Stromal cell of bone marrow (primary cell): Measurements from ENCODE around the gene RASAL2.
"Not testable (repeated sequence)": the region's sequence is repeated elsewhere in the genome, so short reads cannot be mapped to it uniquely, and the experiment has no call there.

Experiments used
- DNase-seq: peaks from one replicate; pipeline ENCODE4 v3.0.0-alpha.2; 2012; ENCODE audit warnings: low read depth

The RASAL2 gene

DNA sequence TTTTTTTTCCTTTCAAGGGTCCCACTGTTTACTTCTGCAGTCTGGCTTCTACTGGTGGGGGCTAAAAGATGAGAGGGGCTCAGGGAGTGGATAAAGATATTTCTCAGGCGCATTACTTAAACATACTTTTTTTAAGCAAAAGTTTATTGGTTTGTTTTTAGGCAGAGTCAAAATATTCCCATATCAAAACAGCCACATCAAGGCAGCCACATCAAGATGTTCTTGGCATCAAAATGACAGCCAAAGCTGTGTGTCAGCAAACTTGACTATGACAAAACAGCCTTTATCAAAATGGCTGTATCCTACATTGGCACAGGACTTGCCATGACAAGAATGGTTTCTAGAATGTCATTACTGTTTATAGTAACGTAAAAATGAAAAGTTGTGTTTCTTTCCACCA, 22.1 kb upstream of the RASAL2 start:
- no peak for DNase-seq

DNA sequence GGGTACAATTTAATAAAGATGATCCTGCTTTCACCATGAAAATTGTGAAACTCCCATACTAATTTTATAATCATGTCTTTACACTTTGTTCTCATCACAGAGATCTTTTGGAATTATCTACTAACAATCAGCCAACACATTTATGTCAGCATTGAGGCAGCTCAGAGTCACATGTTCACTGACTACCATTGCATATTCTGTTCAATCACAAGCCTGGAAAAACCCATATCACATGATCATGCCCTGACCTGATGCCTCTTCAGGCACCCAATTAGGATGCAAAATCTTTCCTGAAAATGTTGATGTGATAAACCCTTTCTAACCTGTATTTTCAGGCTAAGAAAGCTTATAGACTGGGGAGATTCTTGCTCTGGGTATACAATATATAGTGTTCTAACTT, 21.6 kb upstream of the RASAL2 start:
- DNase-seq = no peak

DNA sequence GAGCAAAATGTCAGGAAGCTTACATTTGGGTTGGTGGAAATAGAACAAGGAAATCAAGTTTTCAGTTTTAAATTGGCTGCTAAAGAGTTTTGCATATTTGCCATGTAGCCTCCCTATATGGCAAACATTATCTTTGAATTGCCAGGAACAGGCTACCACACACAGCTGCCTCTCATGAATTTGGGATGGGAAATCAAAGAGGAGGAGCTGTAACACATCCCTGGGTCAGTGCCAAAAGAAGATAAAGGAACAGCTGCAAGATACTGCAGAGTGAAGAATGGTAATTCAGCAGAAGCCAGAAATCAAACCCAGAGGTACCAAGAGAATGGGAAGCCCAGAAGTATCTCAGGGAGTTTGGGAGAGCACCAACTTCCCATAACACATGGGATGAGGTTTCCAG, 18.6 kb upstream of the RASAL2 start:
- DNase-seq = no peak

DNA sequence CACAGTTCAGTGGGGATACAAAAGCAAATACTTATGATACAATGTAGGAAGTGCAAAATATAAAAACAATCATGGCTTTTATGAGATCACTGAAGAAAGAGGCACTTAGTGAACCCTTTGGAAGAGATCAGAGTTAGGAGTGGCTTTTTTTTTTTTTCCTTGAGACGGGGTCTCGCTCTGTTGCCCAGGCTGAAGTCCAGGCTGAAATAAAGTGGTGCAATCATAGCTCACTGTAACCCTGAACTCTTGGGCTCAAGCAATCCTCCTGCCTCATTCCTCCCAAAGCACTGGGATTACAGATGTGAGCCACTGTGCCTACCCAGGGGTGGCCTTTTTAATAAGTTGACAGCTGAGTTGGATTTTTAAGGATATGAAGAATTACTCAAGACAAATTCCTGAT, 17.3 kb upstream of the RASAL2 start:
- no peak for DNase-seq

DNA sequence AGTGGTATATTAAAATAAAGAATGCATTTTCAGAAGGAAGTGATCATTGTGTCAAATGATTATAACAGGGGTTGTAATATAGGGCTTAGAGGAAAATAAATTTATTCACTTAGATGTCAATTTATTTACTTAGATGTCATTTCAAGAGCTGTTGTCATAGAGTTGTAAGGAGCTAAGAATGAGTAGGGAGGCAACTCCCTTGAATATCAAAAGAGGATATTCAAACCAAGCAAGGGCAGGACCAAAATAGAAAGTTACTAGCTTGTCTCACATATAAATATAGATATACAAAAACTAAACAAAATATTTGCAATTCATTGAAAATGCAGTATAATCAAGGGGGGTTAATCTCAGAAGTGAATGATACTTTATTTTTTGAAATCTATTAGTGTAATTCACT, 16.0 kb upstream of the RASAL2 start:
- no peak for DNase-seq

DNA sequence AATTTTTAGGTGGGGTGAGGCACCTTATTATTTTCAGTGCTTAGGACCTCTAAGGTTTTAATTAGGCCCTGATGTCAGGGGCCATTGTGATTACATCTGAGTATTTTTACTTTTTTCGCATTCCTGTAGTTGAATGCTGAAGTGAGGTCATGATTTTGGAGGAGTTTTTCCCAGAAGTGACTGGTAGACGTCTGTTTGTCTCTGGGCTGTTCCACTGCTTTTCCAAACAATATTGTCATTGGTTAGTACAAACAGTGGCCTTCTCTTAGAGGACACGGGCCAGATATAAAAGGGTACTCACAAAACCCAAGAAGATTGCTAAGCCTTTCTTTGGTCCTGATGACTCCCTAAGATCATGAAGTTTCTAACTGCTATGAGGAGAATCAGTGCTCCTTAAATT, 7.6 kb upstream of the RASAL2 start:
- DNase-seq = no peak

DNA sequence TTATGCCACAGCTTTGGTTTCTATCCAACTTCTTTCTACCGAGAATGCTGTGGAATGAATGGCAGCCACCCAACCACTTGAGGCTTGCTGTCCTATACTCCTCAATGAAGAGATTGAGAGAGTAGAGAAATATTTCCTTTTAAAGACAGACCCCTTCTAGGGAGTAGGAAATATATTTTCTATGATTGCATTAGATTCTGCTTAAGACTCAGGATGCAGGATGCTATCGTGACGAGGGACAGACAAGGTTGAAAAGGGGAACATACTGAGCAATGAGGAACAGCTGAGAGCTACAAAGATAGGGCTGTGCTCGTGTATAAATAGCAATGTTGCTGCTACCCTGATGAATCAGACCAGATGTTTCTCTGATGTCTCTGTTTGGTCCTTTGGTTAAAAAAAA, 7.1 kb upstream of the RASAL2 start:
- no peak for DNase-seq

DNA sequence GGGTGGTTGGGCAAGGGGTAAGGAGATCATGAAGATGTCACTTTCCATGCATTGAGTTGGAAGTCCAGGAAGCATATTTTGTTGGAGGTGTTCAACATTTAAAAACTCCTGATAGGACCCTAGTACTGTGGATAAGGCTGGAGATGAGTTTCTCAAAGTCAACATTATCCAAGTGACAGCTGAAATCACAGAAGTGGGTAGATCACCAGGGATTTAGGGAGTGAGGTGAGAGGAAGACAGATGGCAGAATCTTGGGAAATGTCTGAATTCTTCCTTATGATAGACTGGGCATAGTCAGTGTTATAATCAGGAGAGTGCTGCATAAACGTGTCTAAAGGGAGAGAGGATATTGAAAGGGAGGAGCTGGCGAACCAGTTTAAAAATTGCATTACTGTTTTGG, 5.3 kb upstream of the RASAL2 start:
- DNase-seq = no peak

DNA sequence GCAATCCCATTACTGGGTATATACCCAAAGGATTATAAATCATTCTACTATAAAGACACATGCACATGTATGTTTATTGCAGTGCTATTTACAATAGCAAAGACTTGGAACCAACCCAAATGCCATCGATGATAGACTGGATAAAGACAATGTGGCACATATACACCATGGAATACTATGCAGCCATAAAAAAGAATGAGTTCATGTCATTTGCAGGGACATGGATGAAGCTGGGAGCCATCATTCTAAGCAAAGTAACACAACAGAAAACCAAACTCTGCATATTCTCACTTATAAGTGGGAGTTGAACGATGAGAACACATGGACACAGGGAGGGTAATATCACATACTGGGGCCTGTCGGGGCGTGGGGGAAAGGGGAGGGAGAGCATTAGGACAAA, 2.5 kb upstream of the RASAL2 start:
- DNase-seq = not testable (repeated sequence)

DNA sequence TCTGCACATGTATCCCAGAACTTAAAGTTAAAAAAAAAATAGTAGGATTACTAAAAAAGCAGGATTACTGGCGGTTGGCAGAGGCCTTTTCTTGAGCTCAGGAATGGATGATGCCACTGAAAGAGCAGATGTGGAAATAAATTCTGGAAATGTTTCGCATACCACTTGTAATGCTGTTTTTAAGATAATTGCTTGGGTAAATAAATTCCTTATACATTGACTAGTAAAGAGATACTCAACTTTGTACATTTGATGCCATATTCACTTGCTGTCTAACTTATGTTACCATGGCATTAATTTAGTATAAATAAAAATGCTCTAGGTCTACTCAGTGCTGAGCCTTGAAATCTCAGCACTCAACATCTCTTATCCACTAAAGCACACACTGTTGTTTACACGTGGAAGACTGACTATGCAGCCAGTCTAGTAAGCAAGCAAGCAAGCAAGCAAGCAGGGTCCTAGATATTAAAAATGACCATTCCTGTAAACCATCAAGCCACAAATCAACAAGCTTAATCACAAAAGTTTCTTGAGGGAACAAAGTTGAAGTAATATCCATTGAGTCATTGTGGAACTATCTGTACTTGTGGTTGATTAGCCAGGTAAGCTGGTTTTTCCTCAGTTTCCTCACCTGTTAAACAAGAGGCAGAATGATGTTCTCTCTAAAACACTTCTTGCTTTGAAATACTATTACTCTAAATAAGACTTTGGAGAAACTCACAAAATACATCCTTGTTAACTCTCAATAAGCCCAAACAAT, 1.7 kb upstream of the RASAL2 start:
- DNase-seq = no peak

DNA sequence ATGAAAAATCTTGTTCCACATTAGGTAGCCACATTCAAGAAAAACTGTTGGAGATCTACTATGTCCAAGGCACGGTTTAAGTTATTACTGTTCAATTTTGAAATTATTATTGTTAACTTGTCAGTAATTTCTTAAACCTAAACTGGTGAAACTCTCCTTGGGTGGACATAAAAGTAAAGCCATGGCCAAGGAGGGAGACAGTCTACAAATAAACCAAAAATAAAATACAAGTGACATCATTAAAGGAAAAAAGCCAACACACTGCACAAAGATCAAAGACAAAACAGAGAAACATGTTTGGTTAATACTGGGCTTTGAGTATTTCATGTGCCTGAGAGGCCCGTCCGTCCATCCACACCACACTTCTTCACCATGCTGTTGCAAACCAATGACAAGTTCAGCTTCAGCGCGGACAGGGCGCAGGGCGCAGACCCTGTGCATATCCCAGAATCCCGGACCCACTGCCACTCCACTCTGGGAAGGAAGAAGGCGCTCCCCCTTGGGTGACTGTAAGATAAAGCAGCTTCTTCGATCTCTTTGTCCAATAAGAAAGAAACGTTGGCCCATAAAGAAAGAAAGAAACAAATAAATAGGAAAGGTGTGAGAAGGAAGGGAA, 918 bp upstream of the RASAL2 start:
- DNase-seq = no peak

DNA sequence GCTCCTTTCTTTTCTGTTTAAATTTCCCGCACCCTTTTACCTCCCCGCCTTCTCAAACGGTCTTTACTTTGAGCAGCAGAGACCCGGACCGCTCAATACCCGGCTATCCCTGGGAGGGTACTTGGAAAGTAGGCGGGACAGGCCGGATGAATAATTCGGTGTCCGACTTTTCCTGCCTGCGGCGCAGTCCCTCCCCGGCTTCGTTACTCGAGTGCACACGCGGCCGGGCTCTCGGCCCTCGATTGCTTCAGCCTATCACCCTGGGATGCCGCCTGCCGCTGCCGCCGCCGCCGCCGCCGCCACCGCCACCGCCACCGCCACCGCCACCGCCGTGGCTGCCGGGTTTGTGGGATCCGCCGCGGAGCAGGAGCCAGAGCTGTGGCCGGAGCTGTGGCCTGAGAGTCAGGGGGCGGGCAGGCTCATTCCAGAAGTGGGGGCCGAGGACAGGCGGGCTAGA, 382 bp upstream of the RASAL2 start:
- peak; percentile 94 for DNase-seq

DNA sequence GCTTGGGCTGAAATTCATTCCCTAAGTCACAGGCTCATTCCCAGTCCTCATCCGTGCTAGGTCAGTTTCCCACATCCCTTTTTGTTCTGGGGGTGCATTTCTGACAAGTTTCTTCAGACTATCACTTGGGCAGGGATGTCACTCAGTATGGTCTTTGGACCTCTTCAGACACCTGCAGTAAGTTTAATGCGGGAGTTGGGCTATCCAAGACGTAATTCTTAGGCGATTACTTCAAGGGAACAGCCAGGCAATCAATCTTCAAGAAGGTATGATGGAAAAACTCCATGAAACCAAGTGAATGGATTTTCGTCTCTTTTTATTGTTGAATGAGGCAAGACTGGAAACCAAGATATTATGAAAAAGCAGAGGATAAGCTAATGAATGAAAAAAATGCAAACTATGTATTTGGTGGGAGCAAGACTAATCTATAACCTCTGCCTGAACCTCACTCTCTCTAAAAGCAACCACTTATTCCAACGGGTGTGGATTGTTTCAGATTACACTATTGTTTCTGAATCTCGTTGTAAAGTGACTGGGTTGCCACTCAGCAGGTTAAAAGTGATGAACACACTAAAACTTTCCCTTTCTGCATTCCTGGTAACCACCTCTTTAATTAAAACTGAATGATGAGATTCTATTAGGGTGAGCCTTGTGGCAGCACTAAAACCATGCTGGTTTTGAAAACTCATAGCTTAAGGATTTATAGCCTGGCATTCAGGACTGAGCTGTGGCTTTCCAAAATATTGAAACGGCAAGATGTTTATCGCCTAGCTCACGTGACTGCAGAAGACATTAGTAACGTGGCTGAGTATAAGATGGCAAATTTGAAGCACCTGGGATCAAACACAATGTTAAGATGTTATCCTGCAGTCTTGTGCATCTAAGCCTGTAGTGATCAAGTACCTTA, 1.1 kb downstream of the RASAL2 start:
- DNase-seq = no peak

DNA sequence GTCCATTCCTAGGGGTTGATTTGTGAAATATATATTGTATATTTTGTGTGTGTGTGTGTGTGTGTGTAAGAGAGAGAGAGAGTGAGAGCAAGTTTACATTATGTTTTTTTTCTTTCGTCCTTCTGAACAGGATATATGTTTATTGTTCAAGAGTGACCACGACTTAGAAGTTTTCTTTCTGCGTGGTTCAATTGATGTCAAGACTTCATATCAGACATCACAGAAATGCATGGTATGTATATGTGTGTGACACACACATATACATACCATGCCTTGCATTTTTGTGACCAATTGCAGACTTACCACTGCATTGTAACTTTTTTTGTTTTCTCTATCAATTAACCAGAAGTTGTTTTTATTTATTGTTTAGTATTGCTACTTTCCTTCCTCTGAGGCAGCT, 2.5 kb downstream of the RASAL2 start:
- no peak for DNase-seq

DNA sequence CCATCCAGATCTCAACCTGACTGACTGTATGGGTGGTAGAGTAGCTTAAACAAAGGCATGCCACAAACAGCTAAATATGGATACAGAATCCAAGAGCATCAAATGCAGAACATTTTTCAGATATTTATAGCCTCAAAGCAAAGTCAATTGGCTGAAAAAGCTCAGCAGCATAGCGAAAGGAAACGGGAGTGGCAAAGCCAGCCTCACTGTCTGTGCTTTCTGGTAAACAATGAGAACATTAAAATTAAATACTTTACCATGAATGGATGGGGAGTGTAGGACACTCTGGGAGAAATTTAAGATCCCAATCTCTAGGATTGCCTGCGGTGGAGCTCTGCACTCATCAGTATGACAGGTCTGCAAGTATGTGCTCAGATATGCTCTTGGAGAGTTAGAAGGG, 4.4 kb downstream of the RASAL2 start:
- no peak for DNase-seq

DNA sequence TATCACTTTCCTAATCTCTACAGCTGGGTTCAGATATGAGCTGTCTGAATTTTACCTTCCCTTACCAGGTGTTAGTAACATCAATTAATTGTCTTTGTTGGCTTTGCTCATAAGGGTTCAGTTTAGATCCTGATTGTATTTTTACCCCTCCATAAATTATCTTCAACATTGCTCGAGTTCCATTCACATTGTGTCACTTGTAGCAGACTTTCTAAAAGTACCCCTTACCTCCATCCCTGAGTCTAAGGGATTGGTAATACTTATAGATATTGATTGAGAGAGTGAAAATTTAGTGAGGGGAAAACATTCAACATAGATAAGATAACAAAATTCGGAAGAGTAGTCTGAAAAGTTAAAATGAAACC, 7.3 kb downstream of the RASAL2 start:
- no peak for DNase-seq

DNA sequence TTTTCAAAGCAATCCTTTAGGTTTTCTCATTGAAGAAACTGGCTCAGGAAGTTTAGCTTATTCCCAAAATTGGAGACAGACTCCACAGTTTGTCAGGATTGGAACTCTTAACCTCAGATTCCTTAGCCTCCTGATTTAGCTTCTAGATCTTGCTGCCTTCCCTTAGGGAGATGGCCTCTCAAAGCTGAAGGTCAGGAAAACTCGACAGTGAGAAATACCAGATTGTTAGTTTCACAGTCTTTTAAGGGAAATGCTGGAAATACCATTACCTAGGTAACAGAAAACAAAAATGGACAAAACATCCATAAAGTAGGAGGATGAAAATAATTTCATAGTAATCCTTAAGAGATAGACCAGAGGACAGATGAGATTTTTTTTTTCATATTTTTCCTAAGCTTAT, 7.8 kb downstream of the RASAL2 start:
- no peak for DNase-seq

DNA sequence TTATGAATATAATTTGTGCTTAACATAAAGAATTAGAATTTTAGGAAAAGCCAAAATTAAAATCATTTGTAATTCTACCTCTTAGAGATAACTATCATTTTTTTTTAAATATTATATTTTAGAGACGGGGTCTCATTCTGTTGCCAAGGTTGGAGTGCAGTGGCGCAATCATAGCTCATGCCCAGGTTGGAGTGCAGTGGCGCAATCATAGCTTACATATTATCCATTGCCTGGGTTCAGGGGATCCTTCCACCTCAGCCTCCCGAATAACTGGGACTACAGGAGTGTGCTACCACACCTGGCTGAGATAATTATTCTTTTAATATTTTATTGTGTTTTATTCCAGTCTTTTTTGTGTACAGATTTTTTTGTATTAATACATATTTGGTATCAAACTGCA, 8.3 kb downstream of the RASAL2 start:
- no peak for DNase-seq

DNA sequence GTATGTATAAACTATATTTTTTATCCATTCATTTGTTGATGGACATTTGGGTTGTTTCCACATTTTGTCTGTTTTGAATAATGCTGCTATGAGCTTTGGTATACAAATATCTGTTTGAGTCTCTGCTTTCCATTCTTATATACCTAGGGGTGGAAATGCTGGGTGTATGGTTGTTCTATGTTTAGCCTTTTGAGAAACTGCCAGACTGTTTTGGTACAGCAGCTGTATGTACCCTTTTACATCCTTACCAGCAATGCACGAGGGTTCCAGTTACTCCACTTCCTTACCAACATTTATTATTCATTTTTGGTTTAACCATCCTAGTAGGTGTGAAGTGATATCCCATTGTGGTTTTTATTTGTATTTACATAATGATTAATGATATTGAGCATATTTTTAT, 13.9 kb downstream of the RASAL2 start:
- DNase-seq = no peak

DNA sequence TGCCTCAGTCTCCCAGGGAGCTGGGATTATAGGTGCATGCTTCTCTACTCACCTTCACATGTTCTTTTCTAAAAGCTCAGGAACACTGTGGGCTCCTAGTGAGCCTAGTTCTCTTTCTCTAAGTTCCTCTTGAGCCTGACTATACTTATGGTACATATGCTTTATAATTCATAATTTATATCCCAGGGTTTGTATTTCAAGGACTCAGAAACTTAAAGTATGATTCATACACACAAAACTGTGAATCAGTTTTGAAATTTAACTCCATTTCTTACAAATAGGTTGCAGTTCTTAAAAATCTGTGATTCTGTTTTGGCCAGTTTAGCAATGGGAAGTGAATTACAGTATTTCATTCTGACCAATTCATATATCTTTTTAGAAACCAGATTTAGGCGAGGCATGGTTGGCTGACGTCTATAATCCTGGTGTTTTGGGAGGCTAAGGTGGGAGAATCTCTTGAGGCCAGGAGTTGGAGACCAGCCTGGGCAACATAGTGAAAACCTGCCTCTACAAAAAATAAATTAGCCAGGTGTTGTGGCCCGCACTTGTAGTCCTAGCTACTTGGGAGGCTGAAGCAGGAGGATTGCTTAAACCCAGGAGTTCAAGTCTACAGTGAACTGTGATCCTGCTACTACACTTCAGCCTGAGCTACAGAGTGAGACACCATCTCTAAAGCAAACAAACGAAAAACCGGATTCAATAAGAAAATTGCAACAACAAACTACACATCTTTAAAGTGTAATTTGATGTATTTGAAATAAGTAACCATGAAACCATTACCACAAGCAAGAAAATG, 15.6 kb downstream of the RASAL2 start:
- no peak for DNase-seq

DNA sequence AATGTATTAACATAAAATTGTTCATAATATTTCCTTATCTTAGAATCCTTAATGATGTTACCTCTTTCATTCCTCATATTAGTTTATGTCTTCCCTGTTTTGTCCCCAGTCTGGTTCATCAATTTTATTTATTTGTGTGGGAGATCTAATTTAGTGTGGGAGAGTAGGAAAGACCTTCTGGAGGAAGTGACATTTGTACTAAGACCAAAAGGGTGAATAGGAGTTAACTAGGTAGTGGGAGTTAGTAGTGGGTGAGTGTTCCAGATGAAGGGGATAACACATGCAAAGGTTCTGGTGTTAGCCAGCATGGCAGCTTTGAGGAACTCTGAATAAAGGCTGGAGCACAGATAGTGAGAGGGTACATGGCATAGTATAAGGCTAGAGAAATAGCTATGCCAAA, 21.4 kb downstream of the RASAL2 start:
- no peak for DNase-seq

DNA sequence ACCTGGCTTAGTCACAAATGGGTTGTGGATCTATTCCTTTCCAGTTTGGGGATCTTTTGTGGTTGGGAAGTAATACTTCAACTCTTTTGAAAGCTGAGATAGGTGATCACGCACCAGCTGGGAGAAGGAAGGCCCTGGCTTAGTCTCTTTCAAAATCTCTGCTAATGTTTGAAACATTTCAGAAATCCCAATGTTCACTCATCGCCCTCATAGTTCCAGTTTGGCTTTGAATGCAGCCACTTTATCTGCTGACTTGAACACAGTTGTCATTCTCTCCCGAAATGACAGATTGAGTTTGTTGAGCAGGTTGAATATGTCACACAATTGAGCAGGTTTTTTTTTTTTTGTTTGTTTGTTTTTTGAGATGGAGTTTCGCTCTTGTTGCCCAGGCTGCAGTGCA, 24.6 kb downstream of the RASAL2 start:
- no peak for DNase-seq
